H54 (cell line): ENCODE measurements around the gene CERS5.

ENCODE experiments used
- DNase-seq: peaks from one replicate; pipeline ENCODE4 v3.0.0; 2011; ENCODE audit warnings: low spot score, mixed read lengths; ENCODE audit not compliant: insufficient read length
- FAIRE-seq: peaks from 3 replicates; lab custom pipeline; 2011; peaks lifted over from hg19 to GRCh38; lab: Jason Lieb, UNC
- POLR2A ChIP-seq: IDR thresholded peaks from 2 replicates; pipeline ENCODE4 v1.6.1; 2011; ENCODE audit warnings: low read depth, mild to moderate bottlenecking, low read length

CERS5 gene

GRCh38 chr12:50106907-50107306, 60.3 kb downstream of the CERS5 start:
- TF ChIP-seq POLR2A, result no peak
- DNase-seq, result no peak
- no peak for FAIRE-seq

GRCh38 chr12:50105913-50106450, 61.2 kb downstream of the CERS5 start:
- FAIRE-seq (no peak), DNase-seq (no peak)
- no peak for TF ChIP-seq POLR2A

- no peak for TF ChIP-seq POLR2A
- FAIRE-seq (no peak), DNase-seq (no peak)
Observed at GRCh38 chr12:50104417-50105366, 62.5 kb downstream of the CERS5 start.

GRCh38 chr12:50103767-50104321, 63.3 kb downstream of the CERS5 start, which contains the start of gene GPD1:
Gene GPD1 (plus strand): TSS chr12:50104008. CDS start chr12:50104051, 43 bp downstream.
- DNase-seq (peak; percentile 49), FAIRE-seq (no peak)
- TF ChIP-seq POLR2A, result no peak

GRCh38 chr12:50103351-50103750, 63.8 kb downstream of the CERS5 start:
- FAIRE-seq (no peak), DNase-seq (no peak)
- no peak for TF ChIP-seq POLR2A

- no peak for FAIRE-seq
- no peak for DNase-seq
- no peak for TF ChIP-seq POLR2A
Observed at GRCh38 chr12:50102646-50103309, 64.4 kb downstream of the CERS5 start.

- TF ChIP-seq POLR2A, result no peak
- FAIRE-seq (no peak), DNase-seq (no peak)
Observed at GRCh38 chr12:50102131-50102531, 65.0 kb downstream of the CERS5 start.

- TF ChIP-seq POLR2A, result no peak
- DNase-seq, result peak; percentile 41
- no peak for FAIRE-seq
Observed at GRCh38 chr12:50101663-50102062, 65.5 kb downstream of the CERS5 start.

GRCh38 chr12:50100561-50100960, 66.6 kb downstream of the CERS5 start:
- FAIRE-seq (no peak), DNase-seq (no peak)
- TF ChIP-seq POLR2A, result no peak

GRCh38 chr12:50099302-50100008, 67.7 kb downstream of the CERS5 start:
- no peak for TF ChIP-seq POLR2A
- DNase-seq (peak; percentile 74), FAIRE-seq (peak; percentile 72)

- no peak for TF ChIP-seq POLR2A
- DNase-seq (no peak), FAIRE-seq (no peak)
Observed at GRCh38 chr12:50097952-50098351, 69.2 kb downstream of the CERS5 start.

GRCh38 chr12:50090391-50090790, 76.8 kb downstream of the CERS5 start:
- no peak for TF ChIP-seq POLR2A
- FAIRE-seq (no peak), DNase-seq (no peak)

- DNase-seq (no peak), FAIRE-seq (no peak)
- no peak for TF ChIP-seq POLR2A
Observed at GRCh38 chr12:50089730-50090129, 77.4 kb downstream of the CERS5 start.
